Neural crest cell (in vitro differentiated cells): Measurements from ENCODE around the gene OR6C70. TPM values are rescaled to one million over a fixed set of nuclear protein-coding genes. Genes with fewer than 3 reads are reported as not detected.
"Not testable (repeated sequence)": the region's sequence is repeated elsewhere in the genome, so short reads cannot be mapped to it uniquely, and the experiment has no call there.

Experiments used
- DNase-seq: peaks from one replicate; pipeline ENCODE4 v3.0.0; 2021; ENCODE audit warnings: low read depth, mixed read lengths, low spot score
- H3K27ac Mint-ChIP-seq: one replicate; pipeline ENCODE4 v1.8.0; 2021; ENCODE audit warnings: mild to moderate bottlenecking, mixed read lengths; ENCODE audit not compliant: unreplicated experiment
- H3K27me3 Mint-ChIP-seq: 2 replicates; pipeline ENCODE4 v1.8.0; 2021; ENCODE audit warnings: low read depth, mild to moderate bottlenecking, mixed read lengths
- H3K36me3 Mint-ChIP-seq: 2 replicates; pipeline ENCODE4 v1.8.0; 2021; ENCODE audit warnings: low read depth, mild to moderate bottlenecking, mixed read lengths
- H3K4me1 Mint-ChIP-seq: 2 replicates; pipeline ENCODE4 v1.8.0; 2021; ENCODE audit warnings: mixed read lengths
- H3K4me3 Mint-ChIP-seq: one replicate; pipeline ENCODE4 v1.8.0; 2021; ENCODE audit warnings: mild to moderate bottlenecking, mixed read lengths
- H3K9me3 Mint-ChIP-seq: 2 replicates; pipeline ENCODE4 v1.8.0; 2021; ENCODE audit warnings: mixed read lengths
- total RNA-seq: library from RNA; stranded (reverse); gene quantifications from 2 replicates; pipeline ENCODE4 v1.2.1, GENCODE V29; 2021
- TF ChIP-seq, protein P1 (sequence below): fragments of 200-600 bp; sonication (generic); conservative IDR thresholded peaks from 2 replicates; pipeline ENCODE4 v1.5.0; 2021; ENCODE audit warnings: antibody characterized with exemption, mild to moderate bottlenecking

OR6C70 gene
- total RNA-seq, 1 donor from 2014 or later: not detected

DNA sequence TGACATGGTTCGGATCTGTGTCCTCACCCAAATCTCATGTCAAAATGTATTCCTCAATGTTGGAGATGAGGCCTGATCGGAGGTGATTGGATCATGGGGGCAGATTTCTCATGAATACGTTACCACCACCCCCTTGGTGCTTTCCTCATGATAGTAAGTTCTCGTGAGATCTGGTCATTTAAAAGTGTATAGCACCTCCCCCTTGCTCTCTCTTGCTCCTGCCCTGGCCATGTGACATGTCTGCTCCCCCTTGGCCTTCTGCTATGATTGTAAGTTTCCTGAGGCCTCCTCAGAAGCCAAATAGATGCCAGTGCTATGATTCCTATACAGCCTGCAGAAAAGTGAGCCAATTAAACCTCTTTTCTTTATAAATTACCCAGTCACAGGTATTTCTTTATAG, 29.3 kb upstream of the OR6C70 start:
- TF ChIP-seq, protein P1, sequence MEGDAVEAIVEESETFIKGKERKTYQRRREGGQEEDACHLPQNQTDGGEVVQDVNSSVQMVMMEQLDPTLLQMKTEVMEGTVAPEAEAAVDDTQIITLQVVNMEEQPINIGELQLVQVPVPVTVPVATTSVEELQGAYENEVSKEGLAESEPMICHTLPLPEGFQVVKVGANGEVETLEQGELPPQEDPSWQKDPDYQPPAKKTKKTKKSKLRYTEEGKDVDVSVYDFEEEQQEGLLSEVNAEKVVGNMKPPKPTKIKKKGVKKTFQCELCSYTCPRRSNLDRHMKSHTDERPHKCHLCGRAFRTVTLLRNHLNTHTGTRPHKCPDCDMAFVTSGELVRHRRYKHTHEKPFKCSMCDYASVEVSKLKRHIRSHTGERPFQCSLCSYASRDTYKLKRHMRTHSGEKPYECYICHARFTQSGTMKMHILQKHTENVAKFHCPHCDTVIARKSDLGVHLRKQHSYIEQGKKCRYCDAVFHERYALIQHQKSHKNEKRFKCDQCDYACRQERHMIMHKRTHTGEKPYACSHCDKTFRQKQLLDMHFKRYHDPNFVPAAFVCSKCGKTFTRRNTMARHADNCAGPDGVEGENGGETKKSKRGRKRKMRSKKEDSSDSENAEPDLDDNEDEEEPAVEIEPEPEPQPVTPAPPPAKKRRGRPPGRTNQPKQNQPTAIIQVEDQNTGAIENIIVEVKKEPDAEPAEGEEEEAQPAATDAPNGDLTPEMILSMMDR: no peak
- H3K36me3 Mint-ChIP-seq: no peaks in the 10 kb centered on the region
- no peaks in the 10 kb centered on the region for H3K27me3 Mint-ChIP-seq
- no peak overlapping the region for H3K4me3 Mint-ChIP-seq
- no peaks in the 10 kb centered on the region for H3K9me3 Mint-ChIP-seq
- peak overlapping the region; percentile 63 for H3K27ac Mint-ChIP-seq
- DNase-seq: no peak
- H3K4me1 Mint-ChIP-seq: peaks cover 16% of the 10 kb centered on the region

DNA sequence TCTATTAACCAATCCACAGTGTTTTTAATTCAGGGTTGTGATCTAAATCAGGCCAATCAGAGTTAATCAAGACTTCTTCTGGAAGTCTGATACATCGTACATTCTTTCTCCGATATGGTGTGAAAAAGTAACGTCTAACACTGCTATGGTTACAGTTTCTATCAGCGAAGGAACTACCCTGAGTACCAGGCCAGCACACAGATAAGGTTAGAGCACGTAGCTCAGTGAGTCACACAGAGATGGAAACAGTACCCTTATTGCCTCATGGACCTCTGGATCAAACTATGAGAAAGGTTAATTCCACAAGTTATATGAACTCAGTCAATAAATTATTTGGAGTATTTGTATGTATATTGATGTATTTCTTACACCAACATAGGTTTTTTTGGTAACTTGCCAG, 25.6 kb upstream of the OR6C70 start:
- H3K9me3 Mint-ChIP-seq: no peaks in the 10 kb centered on the region
- H3K4me3 Mint-ChIP-seq: no peak overlapping the region
- no peak overlapping the region for H3K27ac Mint-ChIP-seq
- no peaks in the 10 kb centered on the region for H3K36me3 Mint-ChIP-seq
- H3K27me3 Mint-ChIP-seq: no peaks in the 10 kb centered on the region
- DNase-seq: no peak
- TF ChIP-seq, protein P1: no peak
- H3K4me1 Mint-ChIP-seq: peaks cover 16% of the 10 kb centered on the region

DNA sequence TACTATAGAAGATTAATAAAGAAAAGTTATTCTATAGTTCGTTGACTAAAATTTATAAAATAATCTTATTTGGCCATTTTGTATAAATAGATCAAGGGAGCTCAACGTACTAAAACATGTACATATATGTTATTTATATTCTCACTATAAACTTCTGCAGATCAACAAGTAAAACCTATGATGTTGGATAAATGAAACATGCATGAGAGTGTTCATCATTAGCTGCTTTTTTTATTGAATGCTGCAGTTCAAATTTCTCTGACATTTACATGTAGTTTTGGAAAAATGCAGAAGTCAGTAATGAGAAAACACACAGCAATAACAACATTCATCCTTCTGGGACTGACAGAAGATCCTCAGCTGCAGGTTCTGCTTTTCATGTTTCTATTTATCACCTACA, 22.1 kb upstream of the OR6C70 start, which contains the start of gene OR6C68:
OR6C68 (plus strand) TSS at position 301 of the 400 bp plus-strand sequence; CDS start at position 301, 0 bp downstream.
- Mint-ChIP-seq H3K36me3 (no peaks in the 10 kb centered on the region), H3K27me3 (no peaks in the 10 kb centered on the region), H3K4me1 (no peaks in the 10 kb centered on the region), H3K4me3 (no peak within 1 kb of the TSS), H3K9me3 (no peaks in the 10 kb centered on the region), H3K27ac (no peak within 1 kb of the TSS)
- TF ChIP-seq, protein P1: no peak
- no peak for DNase-seq

DNA sequence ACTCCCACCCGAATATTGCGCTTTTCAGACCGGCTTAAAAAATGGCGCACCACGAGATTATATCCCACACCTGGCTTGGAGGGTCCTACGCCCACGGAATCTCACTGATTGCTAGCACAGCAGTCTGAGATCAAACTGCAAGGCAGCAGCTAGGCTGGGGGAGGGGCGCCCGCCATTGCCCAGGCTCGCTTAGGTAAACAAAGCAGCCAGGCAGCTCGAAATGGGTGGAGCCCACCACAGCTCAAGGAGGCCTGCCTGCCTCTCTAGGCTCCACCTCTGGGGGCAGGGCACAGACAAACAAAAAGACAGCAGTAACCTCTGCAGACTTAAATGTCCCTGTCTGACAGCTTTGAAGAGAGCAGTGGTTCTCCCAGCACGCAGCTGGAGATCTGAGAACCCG, 14.3 kb upstream of the OR6C70 start:
- Mint-ChIP-seq H3K4me1 (peaks cover 10% of the 10 kb centered on the region), H3K27ac (peak overlapping the region; percentile 40), H3K4me3 (peak overlapping the region; percentile 80)
- H3K27me3 Mint-ChIP-seq, H3K36me3 Mint-ChIP-seq, H3K9me3 Mint-ChIP-seq: not testable (repeated sequence)
- DNase-seq: peak; percentile 6

DNA sequence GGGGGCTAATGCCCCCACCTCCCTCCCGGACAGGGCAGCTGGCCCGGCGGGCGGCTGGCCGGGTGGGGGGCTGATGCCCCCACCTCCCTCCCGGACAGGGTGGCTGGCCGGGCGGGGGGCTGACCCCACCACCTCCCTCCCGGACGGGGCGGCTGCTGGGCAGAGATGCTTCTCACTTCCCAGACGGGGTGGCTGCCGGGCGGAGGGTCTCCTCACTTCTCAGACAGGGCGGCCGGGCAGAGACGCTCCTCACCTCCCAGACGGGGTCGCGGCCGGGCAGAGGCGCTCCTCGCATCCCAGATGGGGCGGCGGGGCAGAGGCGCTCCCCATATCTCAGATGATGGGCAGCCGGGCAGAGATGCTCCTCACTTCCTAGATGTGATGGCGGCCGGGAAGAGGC, 9.2 kb upstream of the OR6C70 start:
- H3K9me3 Mint-ChIP-seq, H3K27me3 Mint-ChIP-seq, H3K27ac Mint-ChIP-seq, H3K4me1 Mint-ChIP-seq, H3K4me3 Mint-ChIP-seq, DNase-seq, H3K36me3 Mint-ChIP-seq: not testable (repeated sequence)

DNA sequence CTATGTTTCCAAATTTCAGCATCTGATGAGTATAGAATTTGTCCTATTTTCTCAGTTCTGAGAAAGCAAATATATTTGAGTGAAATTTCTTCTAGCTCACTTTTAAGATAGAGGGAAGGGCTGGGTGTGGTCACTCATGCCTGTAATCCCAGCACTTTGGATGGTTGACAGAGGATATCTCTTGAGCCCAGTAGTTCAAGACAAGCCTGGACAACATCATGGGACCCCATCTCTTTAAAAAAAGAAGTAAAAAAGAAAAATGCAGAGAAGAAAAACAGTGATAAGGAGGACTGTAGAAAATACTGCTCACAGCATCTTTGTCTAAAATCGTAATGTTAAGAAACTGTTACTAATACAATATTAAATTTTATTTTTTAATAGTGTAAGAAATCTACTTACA, 2.3 kb upstream of the OR6C70 start:
- DNase-seq: no peak
- H3K9me3 Mint-ChIP-seq: no peaks in the 10 kb centered on the region
- H3K4me3 Mint-ChIP-seq: no peak overlapping the region
- TF ChIP-seq, protein P1: no peak
- H3K27me3 Mint-ChIP-seq: no peaks in the 10 kb centered on the region
- no peaks in the 10 kb centered on the region for H3K36me3 Mint-ChIP-seq
- H3K27ac Mint-ChIP-seq: no peak overlapping the region
- H3K4me1 Mint-ChIP-seq: peaks cover 4% of the 10 kb centered on the region

DNA sequence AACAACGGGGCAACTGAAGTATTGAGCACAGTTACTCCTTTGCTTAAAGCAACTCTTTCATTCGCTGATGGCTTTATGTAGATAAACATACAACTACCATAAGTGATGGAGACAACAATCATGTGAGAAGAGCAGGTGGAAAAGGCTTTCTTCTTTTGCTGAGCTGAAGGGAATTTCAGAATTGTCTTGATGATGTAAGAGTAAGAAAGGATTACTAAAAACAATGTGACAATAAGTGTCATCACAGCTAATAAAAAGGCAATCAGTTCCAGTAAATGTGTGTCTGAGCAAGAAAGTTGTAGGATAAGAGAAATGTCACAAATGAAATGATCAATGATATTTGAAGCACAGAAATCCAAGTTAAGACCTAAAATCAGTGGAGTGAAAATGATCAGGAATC, 647 bp downstream of the OR6C70 start:
- TF ChIP-seq, protein P1: no peak
- H3K27me3 Mint-ChIP-seq: no peaks in the 10 kb centered on the region
- H3K4me3 Mint-ChIP-seq: no peak overlapping the region
- no peak for DNase-seq
- no peak overlapping the region for H3K27ac Mint-ChIP-seq
- H3K9me3 Mint-ChIP-seq: no peaks in the 10 kb centered on the region
- H3K4me1 Mint-ChIP-seq: peaks cover 4% of the 10 kb centered on the region
- H3K36me3 Mint-ChIP-seq: no peaks in the 10 kb centered on the region
